GM12873 (cell line): Measurements from ENCODE around the gene CENPE.

Experiments used
- TF ChIP-seq, protein P1 (sequence below): IDR thresholded peaks from 2 replicates; pipeline ENCODE4 v1.5.1; 2012; ENCODE audit warnings: low read depth, mild to moderate bottlenecking, moderate library complexity, low read length, control low read depth; ENCODE audit not compliant: insufficient read depth; ENCODE audit errors: missing control alignments

The CENPE gene

DNA sequence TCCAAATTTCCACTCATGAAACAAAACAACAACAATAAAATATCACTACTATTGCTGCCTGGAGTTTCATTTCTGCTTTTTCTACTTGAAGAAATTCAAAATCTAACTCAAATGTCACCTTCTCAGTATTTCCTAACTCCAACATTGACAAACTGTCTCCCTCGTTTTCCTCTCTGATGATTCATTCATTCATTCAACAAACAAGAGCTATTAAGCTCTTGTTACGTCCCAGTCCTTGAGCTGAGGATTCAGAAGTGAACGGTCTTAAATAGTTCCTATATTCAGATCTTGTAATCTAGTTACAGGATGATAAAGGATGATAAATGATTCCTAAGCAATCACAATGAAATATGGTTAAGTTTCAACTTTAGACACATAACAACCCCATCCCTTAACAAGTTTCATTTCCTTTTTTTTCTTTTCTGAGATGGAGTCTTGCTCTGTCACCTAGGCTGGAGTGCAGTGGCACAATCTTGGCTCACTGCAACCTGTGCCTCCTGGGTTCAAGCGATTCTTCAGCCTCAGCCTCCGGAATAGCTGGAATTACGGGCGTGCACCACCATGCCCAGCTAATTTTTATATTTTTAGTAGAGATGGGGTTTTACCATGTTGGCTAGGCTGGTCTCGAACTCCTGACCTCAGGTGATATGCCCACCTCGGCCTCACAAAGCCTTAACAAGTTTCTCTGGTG, 123.3 kb downstream of the CENPE start:
- TF ChIP-seq, protein P1, sequence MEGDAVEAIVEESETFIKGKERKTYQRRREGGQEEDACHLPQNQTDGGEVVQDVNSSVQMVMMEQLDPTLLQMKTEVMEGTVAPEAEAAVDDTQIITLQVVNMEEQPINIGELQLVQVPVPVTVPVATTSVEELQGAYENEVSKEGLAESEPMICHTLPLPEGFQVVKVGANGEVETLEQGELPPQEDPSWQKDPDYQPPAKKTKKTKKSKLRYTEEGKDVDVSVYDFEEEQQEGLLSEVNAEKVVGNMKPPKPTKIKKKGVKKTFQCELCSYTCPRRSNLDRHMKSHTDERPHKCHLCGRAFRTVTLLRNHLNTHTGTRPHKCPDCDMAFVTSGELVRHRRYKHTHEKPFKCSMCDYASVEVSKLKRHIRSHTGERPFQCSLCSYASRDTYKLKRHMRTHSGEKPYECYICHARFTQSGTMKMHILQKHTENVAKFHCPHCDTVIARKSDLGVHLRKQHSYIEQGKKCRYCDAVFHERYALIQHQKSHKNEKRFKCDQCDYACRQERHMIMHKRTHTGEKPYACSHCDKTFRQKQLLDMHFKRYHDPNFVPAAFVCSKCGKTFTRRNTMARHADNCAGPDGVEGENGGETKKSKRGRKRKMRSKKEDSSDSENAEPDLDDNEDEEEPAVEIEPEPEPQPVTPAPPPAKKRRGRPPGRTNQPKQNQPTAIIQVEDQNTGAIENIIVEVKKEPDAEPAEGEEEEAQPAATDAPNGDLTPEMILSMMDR = no peak

DNA sequence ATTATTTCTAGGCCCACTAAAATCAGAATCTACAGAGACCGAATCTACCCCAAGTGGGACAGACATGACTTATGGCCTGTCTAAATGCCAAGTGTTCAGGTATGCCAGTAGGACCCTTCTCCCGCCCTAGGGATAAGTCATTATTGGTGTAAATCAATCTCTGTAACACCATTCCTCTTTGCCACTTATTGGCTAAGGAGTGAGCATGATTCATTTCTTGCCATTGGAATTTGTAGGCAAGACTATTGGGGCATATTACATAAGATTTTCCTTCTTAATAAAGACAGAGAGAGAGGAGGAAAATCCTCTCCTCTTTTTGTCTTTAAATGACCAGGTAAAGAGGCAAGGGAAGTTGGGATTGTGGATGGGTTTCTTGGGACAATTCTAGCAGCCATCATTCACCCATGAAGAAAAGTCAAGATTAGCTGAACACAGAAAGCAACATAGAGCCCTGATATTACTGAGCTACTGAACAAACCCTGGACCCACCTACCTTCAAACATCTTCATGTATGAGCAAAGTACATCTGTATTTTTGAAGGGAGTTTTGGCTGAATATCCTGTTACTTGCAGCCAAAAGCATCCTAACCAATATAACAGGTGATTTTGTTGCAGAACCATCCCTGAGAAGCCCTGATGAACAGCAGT, 124.2 kb downstream of the CENPE start:
- TF ChIP-seq, protein P1 = no peak

GRCh38 chr4:103067841-103068547, 130.1 kb downstream of the CENPE start:
- TF ChIP-seq, protein P1 = no peak

- TF ChIP-seq, protein P1 = no peak
Observed at GRCh38 chr4:103060453-103061148, 137.5 kb downstream of the CENPE start.
